ENCODE results near the gene PRTN3.
A peak's percentile ranks its signal among the peaks of the same experiment; 100 is the strongest.

PRTN3 gene

GRCh38 chr19:802498-803098 lies 38.2 kb upstream of the PRTN3 start:
- no peak for DNase-seq
- H3K4me2 ChIP-seq (ENCODE audit: low read length): no peak overlapping the region
- no peak overlapping the region for H3K18ac ChIP-seq (ENCODE audit: low read length)
- peaks cover 95% of the 10 kb centered on the region for H3K79me2 ChIP-seq (ENCODE audit: control insufficient read depth, insufficient read depth, low read length)
- H3K4ac ChIP-seq (ENCODE audit: low read depth, low read length): no peak overlapping the region
- H4K8ac ChIP-seq (ENCODE audit: low read depth, low read length): no peak overlapping the region
- H3K4me1 ChIP-seq (ENCODE audit: control insufficient read depth, low read depth, low read length): peaks cover 3% of the 10 kb centered on the region
- no peaks in the 10 kb centered on the region for H3K27me3 ChIP-seq (ENCODE audit: insufficient read depth, low read length, poor library complexity)
- no peak overlapping the region for H4K5ac ChIP-seq (ENCODE audit: low read length)
- no peak overlapping the region for H3K27ac ChIP-seq (ENCODE audit: low read depth, low read length)
- peak overlapping the region; percentile 70 for H3K56ac ChIP-seq (ENCODE audit: low read length)
- peaks cover 34% of the 10 kb centered on the region for H3K36me3 ChIP-seq (ENCODE audit: control insufficient read depth, insufficient read depth, low read length)
- H2AK5ac ChIP-seq (ENCODE audit: low read length): no peak overlapping the region
- no peak overlapping the region for H2BK15ac ChIP-seq (replicated peaks; ENCODE audit: low read depth)
- WGBS (ENCODE audit: extremely low coverage, insufficient coverage, low lambda C conversion rate): no CpG with 5 or more reads among the region's 28 CpGs
- no peak overlapping the region for H2BK120ac ChIP-seq (ENCODE audit: low read depth, low read length)
- no peak overlapping the region for H3K23ac ChIP-seq (ENCODE audit: low read length)
- H2BK5ac ChIP-seq (ENCODE audit: low read length): no peak overlapping the region
- H3K79me1 ChIP-seq (ENCODE audit: low read length): peaks cover 11% of the 10 kb centered on the region
- H3K9ac ChIP-seq (ENCODE audit: low read length): no peak overlapping the region
- H3K4me3 ChIP-seq (ENCODE audit: low read length): no peak overlapping the region

GRCh38 chr19:803099-803561 lies 37.7 kb upstream of the PRTN3 start:
- Histone ChIP-seq H3K36me3 (ENCODE audit: control insufficient read depth, insufficient read depth, low read length) (peaks cover 38% of the 10 kb centered on the region), H3K4ac (ENCODE audit: low read depth, low read length) (no peak overlapping the region), H2BK15ac (replicated peaks; ENCODE audit: low read depth) (no peak overlapping the region), H3K56ac (ENCODE audit: low read length) (no peak overlapping the region), H2BK5ac (ENCODE audit: low read length) (no peak overlapping the region), H3K79me2 (ENCODE audit: control insufficient read depth, insufficient read depth, low read length) (peaks cover 96% of the 10 kb centered on the region), H4K5ac (ENCODE audit: low read length) (no peak overlapping the region), H3K9ac (ENCODE audit: low read length) (no peak overlapping the region), H3K18ac (ENCODE audit: low read length) (no peak overlapping the region), H4K8ac (ENCODE audit: low read depth, low read length) (no peak overlapping the region), H3K4me2 (ENCODE audit: low read length) (no peak overlapping the region), H2BK120ac (ENCODE audit: low read depth, low read length) (no peak overlapping the region), H3K27me3 (ENCODE audit: insufficient read depth, low read length, poor library complexity) (no peaks in the 10 kb centered on the region), H2AK5ac (ENCODE audit: low read length) (no peak overlapping the region), H3K79me1 (ENCODE audit: low read length) (peaks cover 15% of the 10 kb centered on the region), H3K4me1 (ENCODE audit: control insufficient read depth, low read depth, low read length) (peaks cover 3% of the 10 kb centered on the region), H3K27ac (ENCODE audit: low read depth, low read length) (no peak overlapping the region), H3K23ac (ENCODE audit: low read length) (no peak overlapping the region), H3K4me3 (ENCODE audit: low read length) (no peak overlapping the region)
- no CpG with 5 or more reads among the region's 17 CpGs for WGBS (ENCODE audit: extremely low coverage, insufficient coverage, low lambda C conversion rate)
- no peak for DNase-seq

- no peak overlapping the region for H4K5ac ChIP-seq (ENCODE audit: low read length)
- no peak overlapping the region for H4K8ac ChIP-seq (ENCODE audit: low read depth, low read length)
- H3K4ac ChIP-seq (ENCODE audit: low read depth, low read length): no peak overlapping the region
- WGBS (ENCODE audit: extremely low coverage, insufficient coverage, low lambda C conversion rate): no CpG with 5 or more reads among the region's 31 CpGs
- peaks cover 3% of the 10 kb centered on the region for H3K4me1 ChIP-seq (ENCODE audit: control insufficient read depth, low read depth, low read length)
- no peak overlapping the region for H2AK5ac ChIP-seq (ENCODE audit: low read length)
- no peak overlapping the region for H2BK120ac ChIP-seq (ENCODE audit: low read depth, low read length)
- H2BK5ac ChIP-seq (ENCODE audit: low read length): no peak overlapping the region
- no peak overlapping the region for H2BK15ac ChIP-seq (replicated peaks; ENCODE audit: low read depth)
- H3K9ac ChIP-seq (ENCODE audit: low read length): no peak overlapping the region
- no peak overlapping the region for H3K4me3 ChIP-seq (ENCODE audit: low read length)
- peaks cover 89% of the 10 kb centered on the region for H3K79me2 ChIP-seq (ENCODE audit: control insufficient read depth, insufficient read depth, low read length)
- H3K18ac ChIP-seq (ENCODE audit: low read length): no peak overlapping the region
- peaks cover 42% of the 10 kb centered on the region for H3K36me3 ChIP-seq (ENCODE audit: control insufficient read depth, insufficient read depth, low read length)
- H3K56ac ChIP-seq (ENCODE audit: low read length): no peak overlapping the region
- H3K4me2 ChIP-seq (ENCODE audit: low read length): no peak overlapping the region
- no peak overlapping the region for H3K27ac ChIP-seq (ENCODE audit: low read depth, low read length)
- peaks cover 15% of the 10 kb centered on the region for H3K79me1 ChIP-seq (ENCODE audit: low read length)
- H3K27me3 ChIP-seq (ENCODE audit: insufficient read depth, low read length, poor library complexity): no peaks in the 10 kb centered on the region
- H3K23ac ChIP-seq (ENCODE audit: low read length): no peak overlapping the region
- DNase-seq: no peak
Measured at GRCh38 chr19:803686-804418, 36.9 kb upstream of the PRTN3 start.

GRCh38 chr19:804419-805165 lies 36.2 kb upstream of the PRTN3 start:
- Histone ChIP-seq H3K79me2 (ENCODE audit: control insufficient read depth, insufficient read depth, low read length) (peaks cover 81% of the 10 kb centered on the region), H3K27ac (ENCODE audit: low read depth, low read length) (no peak overlapping the region), H2BK15ac (replicated peaks; ENCODE audit: low read depth) (no peak overlapping the region), H3K56ac (ENCODE audit: low read length) (no peak overlapping the region), H3K79me1 (ENCODE audit: low read length) (peaks cover 15% of the 10 kb centered on the region), H3K23ac (ENCODE audit: low read length) (no peak overlapping the region), H2AK5ac (ENCODE audit: low read length) (no peak overlapping the region), H4K5ac (ENCODE audit: low read length) (no peak overlapping the region), H3K18ac (ENCODE audit: low read length) (no peak overlapping the region), H3K4me2 (ENCODE audit: low read length) (no peak overlapping the region), H3K36me3 (ENCODE audit: control insufficient read depth, insufficient read depth, low read length) (peaks cover 43% of the 10 kb centered on the region), H3K4ac (ENCODE audit: low read depth, low read length) (no peak overlapping the region), H3K27me3 (ENCODE audit: insufficient read depth, low read length, poor library complexity) (no peaks in the 10 kb centered on the region), H3K4me1 (ENCODE audit: control insufficient read depth, low read depth, low read length) (peaks cover 3% of the 10 kb centered on the region), H3K4me3 (ENCODE audit: low read length) (no peak overlapping the region), H4K8ac (ENCODE audit: low read depth, low read length) (no peak overlapping the region), H2BK120ac (ENCODE audit: low read depth, low read length) (no peak overlapping the region), H3K9ac (ENCODE audit: low read length) (no peak overlapping the region), H2BK5ac (ENCODE audit: low read length) (no peak overlapping the region)
- WGBS (ENCODE audit: extremely low coverage, insufficient coverage, low lambda C conversion rate): no CpG with 5 or more reads among the region's 53 CpGs
- no peak for DNase-seq

GRCh38 chr19:805166-805551 lies 35.6 kb upstream of the PRTN3 start:
- no peak overlapping the region for H2AK5ac ChIP-seq (ENCODE audit: low read length)

More at GRCh38 chr19:805166-805551, 35.6 kb upstream of the PRTN3 start:
- Histone ChIP-seq H3K79me1 (ENCODE audit: low read length) (peaks cover 15% of the 10 kb centered on the region), H3K4ac (ENCODE audit: low read depth, low read length) (no peak overlapping the region), H3K27ac (ENCODE audit: low read depth, low read length) (no peak overlapping the region), H2BK15ac (replicated peaks; ENCODE audit: low read depth) (no peak overlapping the region), H3K9ac (ENCODE audit: low read length) (no peak overlapping the region), H3K4me3 (ENCODE audit: low read length) (no peak overlapping the region), H3K23ac (ENCODE audit: low read length) (no peak overlapping the region), H2BK5ac (ENCODE audit: low read length) (no peak overlapping the region), H4K5ac (ENCODE audit: low read length) (no peak overlapping the region), H3K18ac (ENCODE audit: low read length) (no peak overlapping the region), H3K4me1 (ENCODE audit: control insufficient read depth, low read depth, low read length) (peaks cover 2% of the 10 kb centered on the region), H3K27me3 (ENCODE audit: insufficient read depth, low read length, poor library complexity) (no peaks in the 10 kb centered on the region), H4K8ac (ENCODE audit: low read depth, low read length) (no peak overlapping the region), H3K56ac (ENCODE audit: low read length) (no peak overlapping the region), H3K4me2 (ENCODE audit: low read length) (no peak overlapping the region), H3K79me2 (ENCODE audit: control insufficient read depth, insufficient read depth, low read length) (peaks cover 76% of the 10 kb centered on the region), H3K36me3 (ENCODE audit: control insufficient read depth, insufficient read depth, low read length) (peaks cover 44% of the 10 kb centered on the region), H2BK120ac (ENCODE audit: low read depth, low read length) (no peak overlapping the region)
- DNase-seq: no peak
- WGBS (ENCODE audit: extremely low coverage, insufficient coverage, low lambda C conversion rate): no CpG with 5 or more reads among the region's 33 CpGs

Measured in mesendoderm (in vitro differentiated cells).